Measurements from ENCODE around the gene PIK3CB. TPM values are rescaled to one million over a fixed set of nuclear protein-coding genes. Genes with fewer than 3 reads are reported as not detected.

PIK3CB gene
- 12.2 and 13.1 TPM in 2 replicates for total RNA-seq

DNA sequence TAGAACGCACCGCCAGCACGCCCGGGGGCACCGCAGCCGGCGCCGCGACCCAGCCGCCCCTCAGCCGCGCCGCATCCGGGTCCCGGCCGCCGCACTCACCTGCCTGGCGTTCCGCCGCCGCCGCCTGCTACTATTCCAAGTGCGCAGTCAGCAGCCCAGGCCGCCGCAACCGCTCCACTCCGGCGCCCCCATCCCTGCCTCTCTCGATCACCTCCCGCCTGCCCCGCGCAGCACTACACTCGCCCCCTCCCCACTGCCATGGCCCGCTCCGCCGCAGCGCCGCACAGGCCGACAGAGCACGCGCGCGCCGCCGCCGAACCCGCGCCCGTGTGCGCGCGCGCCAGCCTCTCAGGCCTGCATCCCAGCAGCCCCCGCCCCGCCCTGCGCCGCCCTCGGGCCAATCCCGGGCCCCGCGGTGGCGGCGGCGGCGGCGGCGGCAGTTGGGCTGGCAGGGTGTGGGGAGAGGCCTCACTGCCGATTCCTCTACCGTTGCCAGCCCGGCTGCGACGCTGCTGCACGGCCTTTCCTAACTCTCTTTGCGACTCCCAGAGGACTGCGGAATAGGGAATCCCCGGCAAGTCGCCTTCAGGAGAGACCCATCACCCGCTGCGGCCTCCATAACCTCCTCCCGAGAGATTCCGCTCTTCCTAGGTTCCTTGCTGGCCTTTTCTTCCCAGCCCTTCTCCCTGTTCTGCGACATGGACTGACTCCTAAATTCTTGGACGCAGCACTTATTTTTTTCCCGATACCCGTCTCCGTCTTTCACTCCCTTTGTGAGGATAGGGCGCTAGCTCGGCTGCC, at the start of gene PIK3CB:
Gene PIK3CB (minus strand): TSS at position 333 of the 801 bp plus-strand sequence. CDS start 75,585 bp downstream, outside the sequence.

DNA sequence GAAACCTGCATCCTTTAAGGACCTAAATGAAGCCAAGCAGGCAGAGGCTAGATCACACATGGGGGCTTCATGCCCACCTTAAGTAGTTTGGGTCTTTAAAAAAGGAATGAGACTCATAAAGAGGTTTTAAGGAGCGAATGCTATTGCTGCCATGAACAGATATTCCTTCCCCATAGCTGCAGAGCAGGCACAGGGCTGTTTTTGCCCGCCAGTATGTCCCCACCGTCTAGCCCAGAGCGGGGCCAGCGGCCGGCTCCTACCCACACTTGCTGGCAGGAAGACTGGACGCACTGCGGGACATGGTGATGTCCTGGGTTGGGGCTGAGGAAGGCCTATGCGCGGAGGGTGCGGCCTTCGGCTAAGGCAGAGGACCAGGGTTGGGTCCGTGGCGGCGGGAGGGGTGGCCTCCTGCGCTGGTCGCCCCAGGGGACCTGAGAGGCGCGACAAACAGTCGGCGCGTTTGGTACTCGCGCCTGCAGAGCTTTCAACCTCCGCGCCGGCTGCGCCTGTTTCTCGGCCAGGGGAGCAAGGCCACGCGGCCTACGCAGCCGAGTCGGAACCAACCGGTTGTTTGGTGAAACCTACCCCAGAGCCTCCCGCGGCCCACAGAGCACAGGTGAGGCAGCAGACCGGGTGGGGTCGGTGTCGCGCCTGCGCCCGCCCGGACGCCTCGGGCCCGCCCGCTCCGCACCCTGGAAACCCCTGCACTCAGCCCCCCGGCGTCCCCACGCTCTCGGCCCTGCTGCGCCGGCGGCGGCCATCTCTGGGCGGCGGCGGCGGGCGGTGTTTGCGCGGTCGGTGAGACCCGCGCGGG, 226.2 kb downstream of the PIK3CB start, which contains the start of gene FAIM:
Gene FAIM (plus strand): TSS at position 450 of the 814 bp plus-strand sequence. CDS start 10,956 bp downstream, outside the sequence.

Other genes with a start within 250 kb of the PIK3CB start
- gene CEP70, start 240.7 kb downstream of the PIK3CB start, total RNA-seq: 11.0 and 17.1 TPM in 2 replicates
- gene FAIM, start 226.2 kb downstream of the PIK3CB start, total RNA-seq: 7.4 and 8.2 TPM in 2 replicates
- gene FOXL2, start 112.2 kb upstream of the PIK3CB start, total RNA-seq: 0.44 and 18.2 TPM in 2 replicates
- 0.66 and 24.1 TPM in 2 replicates for gene FOXL2NB, start 112.3 kb upstream of the PIK3CB start, total RNA-seq
- not detected in 2 replicates for gene PRR23A, start 171.3 kb upstream of the PIK3CB start, total RNA-seq
- not detected in 2 replicates for gene PRR23B, start 186.0 kb upstream of the PIK3CB start, total RNA-seq
- gene PRR23C, start 210.0 kb upstream of the PIK3CB start, total RNA-seq: not detected in 2 replicates

All from placental pericyte (primary cell).